NCI-H2171 (cell line): ENCODE results near the gene RIMS3.
"Not testable (repeated sequence)": the region's sequence is repeated elsewhere in the genome, so short reads cannot be mapped to it uniquely, and the experiment has no call there.

Experiments used
- DNase-seq: peaks from one replicate; lab custom pipeline; 2025; lab: John Stamatoyannopoulos, UW

Gene RIMS3

GRCh38 chr1:40593449-40594186 lies 71.9 kb downstream of the RIMS3 start:
- no peak for DNase-seq

GRCh38 chr1:40592107-40592803 lies 73.2 kb downstream of the RIMS3 start:
- no peak for DNase-seq

GRCh38 chr1:40588586-40588985 lies 76.9 kb downstream of the RIMS3 start:
- no peak for DNase-seq

GRCh38 chr1:40583980-40584379 lies 81.5 kb downstream of the RIMS3 start:
- no peak for DNase-seq

- DNase-seq, result no peak
Measured at GRCh38 chr1:40582116-40582515, 83.4 kb downstream of the RIMS3 start.

GRCh38 chr1:40575336-40575735 lies 90.1 kb downstream of the RIMS3 start:
- DNase-seq, result no peak

GRCh38 chr1:40574805-40575204 lies 90.7 kb downstream of the RIMS3 start:
- DNase-seq, result not testable (repeated sequence)
